HG03432 (cell line): ENCODE data around the gene PLEKHN1.

Source experiments
- ATAC-seq: cut with Tn5 transposase; IDR thresholded peaks from one replicate; pipeline ENCODE4 v1.9.1; 2021; ENCODE audit warnings: mild to moderate bottlenecking, moderate library complexity; ENCODE audit not compliant: unreplicated experiment

Gene PLEKHN1, protein sequence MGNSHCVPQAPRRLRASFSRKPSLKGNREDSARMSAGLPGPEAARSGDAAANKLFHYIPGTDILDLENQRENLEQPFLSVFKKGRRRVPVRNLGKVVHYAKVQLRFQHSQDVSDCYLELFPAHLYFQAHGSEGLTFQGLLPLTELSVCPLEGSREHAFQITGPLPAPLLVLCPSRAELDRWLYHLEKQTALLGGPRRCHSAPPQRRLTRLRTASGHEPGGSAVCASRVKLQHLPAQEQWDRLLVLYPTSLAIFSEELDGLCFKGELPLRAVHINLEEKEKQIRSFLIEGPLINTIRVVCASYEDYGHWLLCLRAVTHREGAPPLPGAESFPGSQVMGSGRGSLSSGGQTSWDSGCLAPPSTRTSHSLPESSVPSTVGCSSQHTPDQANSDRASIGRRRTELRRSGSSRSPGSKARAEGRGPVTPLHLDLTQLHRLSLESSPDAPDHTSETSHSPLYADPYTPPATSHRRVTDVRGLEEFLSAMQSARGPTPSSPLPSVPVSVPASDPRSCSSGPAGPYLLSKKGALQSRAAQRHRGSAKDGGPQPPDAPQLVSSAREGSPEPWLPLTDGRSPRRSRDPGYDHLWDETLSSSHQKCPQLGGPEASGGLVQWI

GRCh38 chr1:966135-966703 lies at the start of gene PLEKHN1:
Gene PLEKHN1 (plus strand): TSS chr1:966482. CDS start chr1:966532, 50 bp downstream.
- ATAC-seq: no peak

DNA sequence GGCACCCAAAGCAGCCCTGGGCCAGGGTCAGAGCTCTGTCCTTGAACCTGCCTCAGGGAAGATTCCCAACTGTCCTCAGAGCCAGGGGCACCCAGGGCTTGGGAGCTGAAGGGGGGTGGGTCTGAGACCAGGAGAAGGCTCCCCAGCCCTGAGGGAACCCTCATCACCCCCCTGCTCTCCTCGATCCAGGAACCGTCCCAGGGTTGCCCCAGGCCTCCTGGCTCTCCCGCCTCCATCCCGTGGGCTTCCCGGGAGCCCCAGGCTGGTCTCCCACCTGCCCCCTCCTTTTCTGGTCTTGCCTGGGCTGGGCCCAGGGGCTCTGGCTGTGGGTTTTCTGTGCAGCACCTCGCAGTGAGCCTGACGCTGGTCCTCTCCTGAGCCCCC lies 49.2 kb upstream of the PLEKHN1 start:
- no peak for ATAC-seq

DNA sequence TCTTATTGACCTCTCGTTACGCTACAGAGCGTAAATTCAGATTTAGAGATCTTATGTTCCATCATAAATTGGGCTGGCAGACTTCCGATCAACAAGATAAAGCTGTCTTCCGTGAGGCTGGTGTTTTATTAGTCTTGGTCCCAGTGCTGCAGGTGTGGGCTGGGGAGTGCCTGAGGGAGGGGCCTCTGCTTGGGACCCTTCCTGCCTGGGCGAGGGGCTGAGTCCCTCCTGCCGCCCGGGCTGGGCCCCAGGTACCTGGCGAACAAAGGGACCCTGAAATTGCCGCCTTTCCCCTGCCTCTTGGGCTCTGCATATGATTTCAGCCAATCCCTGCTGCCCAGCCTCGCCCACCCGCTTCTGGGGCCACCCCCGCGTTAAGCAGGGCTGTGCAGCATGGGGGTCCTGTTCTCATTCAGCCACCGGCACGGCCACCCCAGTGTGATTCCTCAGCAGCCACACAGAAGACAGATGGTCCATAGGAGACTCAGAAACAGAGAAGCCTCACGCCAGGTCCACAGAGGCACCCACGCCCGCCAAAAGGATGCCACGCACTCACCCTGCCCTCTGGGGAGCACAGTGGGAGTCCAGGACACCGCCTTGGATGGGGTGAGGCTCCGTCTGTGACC lies 48.7 kb upstream of the PLEKHN1 start:
- ATAC-seq: no peak

DNA sequence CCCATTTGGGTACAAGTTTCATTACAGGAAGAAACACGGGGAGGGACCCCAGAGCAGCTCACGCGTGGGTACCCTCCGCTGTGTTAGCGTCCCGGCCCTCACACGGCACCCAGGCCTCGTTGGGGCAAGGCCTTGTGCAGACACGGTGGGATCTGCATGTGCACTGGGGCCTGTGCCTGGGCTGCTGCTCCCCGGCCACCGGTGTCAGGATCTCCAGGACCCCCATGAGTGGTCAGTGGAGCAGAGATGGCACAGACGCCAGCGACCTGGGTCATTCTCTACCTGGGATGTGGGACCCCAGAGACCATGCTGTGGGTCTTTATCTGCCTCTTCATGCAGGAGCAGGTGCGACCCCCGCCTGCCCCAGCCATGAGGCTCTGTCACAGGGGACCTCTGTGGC lies 47.9 kb upstream of the PLEKHN1 start:
- no peak for ATAC-seq

DNA sequence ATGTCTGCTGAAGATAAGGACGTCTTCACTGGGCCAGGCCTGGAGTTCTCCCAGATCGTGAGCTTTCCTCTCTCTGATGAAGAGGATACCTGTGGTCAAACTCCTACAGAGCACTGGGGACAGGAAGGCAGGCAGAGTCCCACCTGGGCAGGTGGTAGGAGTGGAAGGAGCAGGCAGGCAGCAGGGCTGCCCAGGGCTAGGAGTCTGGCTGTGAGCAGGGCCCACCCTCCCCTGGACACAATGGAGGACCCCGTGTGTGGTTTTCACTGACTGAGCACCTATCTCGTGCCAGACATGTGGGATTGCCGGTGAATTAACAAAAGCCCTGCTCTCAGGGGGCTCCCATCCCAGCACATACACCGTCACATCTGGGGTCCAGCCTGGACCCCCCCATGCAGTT lies 47.4 kb upstream of the PLEKHN1 start:
- no peak for ATAC-seq

DNA sequence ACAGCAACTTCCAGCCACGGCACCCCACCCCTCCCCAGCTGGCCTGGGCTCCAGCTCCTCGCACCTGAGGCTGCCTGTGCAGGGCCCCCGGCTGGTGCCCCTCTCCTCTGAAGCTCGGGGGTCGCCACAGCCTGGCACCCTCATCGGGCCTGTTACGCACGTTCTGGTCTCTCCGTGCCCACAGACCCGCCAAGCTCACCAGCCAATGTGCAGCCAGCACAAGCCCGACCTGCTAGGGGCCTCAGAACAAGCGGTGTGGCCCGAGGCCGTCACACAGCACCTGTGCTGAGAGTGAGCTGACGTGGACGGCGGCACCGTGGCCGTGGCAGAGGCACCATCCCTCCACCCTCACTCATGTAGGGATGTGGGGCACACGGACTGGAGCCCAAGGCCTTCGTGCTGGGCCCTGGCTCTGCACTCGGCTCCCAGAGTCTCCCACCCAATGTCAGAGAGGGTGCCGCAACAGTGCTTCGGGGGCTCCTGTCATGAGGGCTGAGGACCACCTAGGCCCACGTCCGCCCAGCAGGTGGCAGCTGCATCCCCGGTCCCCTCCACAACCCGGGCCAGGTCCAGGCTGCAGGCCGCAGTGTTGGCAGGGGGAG lies 46.9 kb upstream of the PLEKHN1 start:
- no peak for ATAC-seq

DNA sequence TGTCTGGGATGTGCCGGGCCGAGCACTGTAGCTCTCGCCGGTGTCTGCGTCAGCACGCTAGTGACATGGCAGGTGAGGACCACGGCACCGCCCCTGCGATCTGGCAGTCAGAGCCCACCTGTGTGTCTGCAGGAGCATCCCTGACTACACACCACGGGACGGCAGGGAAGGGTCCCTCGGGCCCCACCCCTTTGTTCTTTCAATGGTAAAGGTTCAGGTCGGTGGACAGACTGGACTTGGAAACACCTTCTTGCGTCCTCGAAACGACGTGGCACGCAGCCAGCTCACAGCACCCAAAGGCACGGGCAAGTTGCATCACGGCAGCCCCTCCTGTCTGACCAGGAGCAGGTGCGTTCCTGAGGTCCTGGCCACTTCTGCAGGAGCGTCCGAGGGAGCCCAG lies 46.3 kb upstream of the PLEKHN1 start:
- ATAC-seq: no peak

- no peak for ATAC-seq
Observed at GRCh38 chr1:920521-920920, 45.8 kb upstream of the PLEKHN1 start.

- no peak for ATAC-seq
Observed at GRCh38 chr1:921011-921837, 45.1 kb upstream of the PLEKHN1 start.

- ATAC-seq: no peak
Observed at GRCh38 chr1:923131-923990, 42.9 kb upstream of the PLEKHN1 start, which contains the start of gene SAMD11. Gene SAMD11 (plus strand): TSS chr1:923923. CDS start chr1:924432, 509 bp downstream.

- ATAC-seq: no peak
Observed at GRCh38 chr1:923991-924655, 42.2 kb upstream of the PLEKHN1 start.

DNA sequence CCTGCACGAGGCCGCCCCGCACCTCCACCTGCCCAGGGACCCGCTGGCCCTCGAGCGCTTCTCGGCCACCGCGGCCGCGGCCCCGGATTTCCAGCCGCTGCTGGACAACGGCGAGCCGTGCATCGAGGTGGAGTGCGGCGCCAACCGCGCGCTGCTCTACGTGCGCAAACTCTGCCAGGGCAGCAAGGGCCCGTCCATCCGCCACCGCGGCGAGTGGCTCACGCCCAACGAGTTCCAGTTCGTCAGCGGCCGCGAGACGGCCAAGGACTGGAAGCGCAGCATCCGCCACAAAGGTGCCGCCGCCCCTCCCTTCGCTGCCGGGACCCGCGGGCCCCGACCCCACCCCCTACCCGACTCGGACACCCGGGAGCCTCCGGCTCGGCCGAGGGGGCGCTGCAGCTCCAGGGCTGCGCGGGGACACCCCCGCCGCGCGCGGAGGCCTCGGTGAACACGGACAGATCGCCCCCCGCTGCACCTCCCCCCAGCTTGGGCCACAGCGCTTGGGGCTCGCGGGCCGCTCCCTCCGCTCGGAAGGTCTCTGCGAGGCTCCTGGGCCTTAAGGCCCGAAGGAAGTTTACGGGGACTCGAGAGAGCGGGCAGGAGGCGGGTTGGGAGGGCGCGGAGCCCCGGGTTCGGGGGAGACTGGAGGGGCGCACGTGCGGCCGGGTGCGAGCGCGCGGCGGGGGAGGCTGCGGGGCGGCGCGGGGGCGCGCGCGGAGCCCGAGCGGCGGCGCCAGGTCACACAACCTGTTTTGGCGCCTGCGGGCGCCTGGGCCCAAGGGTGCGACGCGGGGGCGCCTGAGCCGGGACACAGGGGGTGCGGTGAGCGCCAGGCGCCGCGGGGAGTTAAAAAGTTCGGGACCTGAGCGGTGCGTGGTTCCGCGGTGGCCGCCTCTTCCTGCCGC lies 41.4 kb upstream of the PLEKHN1 start:
- ATAC-seq: no peak

- ATAC-seq: no peak
Observed at GRCh38 chr1:925561-926421, 40.5 kb upstream of the PLEKHN1 start.

- no peak for ATAC-seq
Observed at GRCh38 chr1:927234-927633, 39.0 kb upstream of the PLEKHN1 start.

DNA sequence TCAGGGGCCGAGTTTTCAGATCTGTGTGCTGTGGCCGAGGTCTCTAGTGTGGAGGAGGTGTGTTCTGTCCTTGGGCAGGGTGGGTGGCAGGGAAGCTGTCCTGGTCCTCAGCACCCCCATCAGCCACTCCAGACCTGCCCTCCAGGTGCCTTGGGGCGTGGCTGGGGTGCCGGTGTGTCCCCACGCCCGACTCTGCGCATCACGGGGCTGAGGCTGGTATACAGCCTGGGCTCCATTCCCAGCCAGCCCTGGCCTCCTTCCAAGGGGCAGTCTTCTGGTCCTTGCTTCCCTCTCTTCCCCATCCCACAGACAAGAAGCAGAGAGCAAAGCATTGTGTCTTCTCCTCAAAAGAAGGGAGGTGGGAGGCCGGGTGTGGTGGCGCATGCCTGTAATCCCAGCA lies 38.5 kb upstream of the PLEKHN1 start:
- ATAC-seq: no peak

GRCh38 chr1:928825-929661 lies 37.2 kb upstream of the PLEKHN1 start:
- ATAC-seq: no peak
